ENCODE data around the gene PUS7.
"Not testable (repeated sequence)": the region's sequence is repeated elsewhere in the genome, so short reads cannot be mapped to it uniquely, and the experiment has no call there.

GRCh38 chr7:105442214-105442613 lies 79.9 kb downstream of the PUS7 start:
- TF ChIP-seq, protein P1, sequence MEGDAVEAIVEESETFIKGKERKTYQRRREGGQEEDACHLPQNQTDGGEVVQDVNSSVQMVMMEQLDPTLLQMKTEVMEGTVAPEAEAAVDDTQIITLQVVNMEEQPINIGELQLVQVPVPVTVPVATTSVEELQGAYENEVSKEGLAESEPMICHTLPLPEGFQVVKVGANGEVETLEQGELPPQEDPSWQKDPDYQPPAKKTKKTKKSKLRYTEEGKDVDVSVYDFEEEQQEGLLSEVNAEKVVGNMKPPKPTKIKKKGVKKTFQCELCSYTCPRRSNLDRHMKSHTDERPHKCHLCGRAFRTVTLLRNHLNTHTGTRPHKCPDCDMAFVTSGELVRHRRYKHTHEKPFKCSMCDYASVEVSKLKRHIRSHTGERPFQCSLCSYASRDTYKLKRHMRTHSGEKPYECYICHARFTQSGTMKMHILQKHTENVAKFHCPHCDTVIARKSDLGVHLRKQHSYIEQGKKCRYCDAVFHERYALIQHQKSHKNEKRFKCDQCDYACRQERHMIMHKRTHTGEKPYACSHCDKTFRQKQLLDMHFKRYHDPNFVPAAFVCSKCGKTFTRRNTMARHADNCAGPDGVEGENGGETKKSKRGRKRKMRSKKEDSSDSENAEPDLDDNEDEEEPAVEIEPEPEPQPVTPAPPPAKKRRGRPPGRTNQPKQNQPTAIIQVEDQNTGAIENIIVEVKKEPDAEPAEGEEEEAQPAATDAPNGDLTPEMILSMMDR (IDR thresholded peaks at IDR 0.05) = not testable (repeated sequence)
- not testable (repeated sequence) for TF ChIP-seq ZFX (IDR thresholded peaks at IDR 0.05; ENCODE audit: borderline replicate concordance)
